MM.1S (cell line): Measurements from ENCODE around the gene S1PR2.

Source experiments
- DNase-seq: peaks from one replicate; pipeline ENCODE4 v3.0.0-alpha.2; 2015
- H2AFZ ChIP-seq: fragments of 300-600 bp; sonication (generic); 2 replicates; pipeline ENCODE4 v1.6.0; 2016; ENCODE audit warnings: antibody characterized with exemption, low read length
- H3F3A ChIP-seq: fragments of 300-600 bp; sonication (generic); 2 replicates; pipeline ENCODE4 v1.6.1; 2016; ENCODE audit warnings: mild to moderate bottlenecking, antibody characterized with exemption, low read length, moderate library complexity, mixed read lengths; ENCODE audit not compliant: insufficient read depth
- H3K27ac ChIP-seq: fragments of 300-600 bp; sonication (generic); 2 replicates; pipeline ENCODE4 v1.5.1; 2016; ENCODE audit warnings: mild to moderate bottlenecking, low read length
- H3K27me3 ChIP-seq: fragments of 300-600 bp; sonication (generic); replicated peaks from 2 replicates; pipeline ENCODE4 v1.6.0; 2016; ENCODE audit warnings: low read length; ENCODE audit not compliant: insufficient read depth
- H3K36me3 ChIP-seq: fragments of 300-600 bp; sonication (generic); replicated peaks from 2 replicates; pipeline ENCODE4 v1.6.1; 2016; ENCODE audit warnings: mild to moderate bottlenecking, low read length, mixed read lengths; ENCODE audit not compliant: insufficient read depth
- H3K4me1 ChIP-seq: fragments of 300-600 bp; sonication (generic); 2 replicates; pipeline ENCODE4 v1.6.1; 2016; ENCODE audit warnings: low read length, mixed read lengths
- H3K4me2 ChIP-seq: fragments of 300-600 bp; sonication (generic); 2 replicates; pipeline ENCODE4 v1.6.0; 2016; ENCODE audit warnings: low read depth, low read length
- H3K4me3 ChIP-seq: fragments of 300-600 bp; sonication (generic); 2 replicates; pipeline ENCODE4 v1.5.1; 2016; ENCODE audit warnings: low read length, mixed read lengths
- H3K79me2 ChIP-seq: fragments of 300-600 bp; sonication (generic); 2 replicates; pipeline ENCODE4 v1.6.1; 2016; ENCODE audit warnings: mixed run types, low read length, mixed read lengths
- H3K9ac ChIP-seq: fragments of 300-600 bp; sonication (generic); 2 replicates; pipeline ENCODE4 v1.6.1; 2016; ENCODE audit warnings: low read length, mixed read lengths
- H3K9me2 ChIP-seq: fragments of 300-600 bp; sonication (generic); replicated peaks from 2 replicates; pipeline ENCODE4 v1.6.1; 2016; ENCODE audit warnings: mild to moderate bottlenecking, low read length, mixed read lengths; ENCODE audit not compliant: insufficient read depth
- H3K9me3 ChIP-seq: fragments of 300-600 bp; sonication (generic); replicated peaks from 2 replicates; pipeline ENCODE4 v1.6.1; 2016; ENCODE audit warnings: mild to moderate bottlenecking, low read length, mixed read lengths; ENCODE audit not compliant: insufficient read depth
- H4K20me1 ChIP-seq: fragments of 300-600 bp; sonication (generic); 2 replicates; pipeline ENCODE4 v1.6.1; 2016; ENCODE audit warnings: mild to moderate bottlenecking, low read length, moderate library complexity, mixed read lengths; ENCODE audit not compliant: insufficient read depth
- EZH2 ChIP-seq: fragments of 300-600 bp; sonication (generic); optimal IDR thresholded peaks from 2 replicates; pipeline ENCODE3; 2017; ENCODE audit warnings: low read depth, mild to moderate bottlenecking, antibody characterized with exemption, low read length, mixed read lengths
- EZH2phosphoT487 ChIP-seq: fragments of 300-600 bp; sonication (generic); IDR thresholded peaks from 2 replicates; pipeline ENCODE4 v1.6.1; 2018; ENCODE audit warnings: antibody characterized with exemption, low read length
- TF ChIP-seq, protein P1 (sequence below): fragments of 300-600 bp; sonication (generic); IDR thresholded peaks from 2 replicates; pipeline ENCODE4 v1.5.1; 2016; ENCODE audit warnings: antibody characterized with exemption, low read length, mixed read lengths

S1PR2 gene

DNA sequence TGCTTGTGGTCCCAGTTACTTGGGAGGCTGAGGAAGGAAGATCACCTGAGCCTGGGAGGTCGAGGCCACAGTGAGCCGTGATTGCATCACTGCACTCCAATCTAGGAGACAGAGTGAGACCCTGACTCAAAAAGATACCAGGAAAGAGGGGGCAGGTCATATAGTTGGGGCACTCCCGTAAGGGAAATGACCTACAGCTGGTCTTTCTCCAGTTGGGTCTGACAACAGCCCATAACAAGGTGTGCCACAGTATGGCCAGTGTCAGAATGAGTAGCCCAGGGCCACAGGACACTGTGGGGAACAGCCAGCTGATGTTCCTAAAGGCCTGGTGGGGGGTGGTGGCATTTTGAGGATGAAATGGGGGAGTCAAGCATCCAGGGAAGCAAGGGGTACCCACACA is 47.2 kb downstream of the S1PR2 start:
- H3K27ac ChIP-seq: no peak overlapping the region

DNA sequence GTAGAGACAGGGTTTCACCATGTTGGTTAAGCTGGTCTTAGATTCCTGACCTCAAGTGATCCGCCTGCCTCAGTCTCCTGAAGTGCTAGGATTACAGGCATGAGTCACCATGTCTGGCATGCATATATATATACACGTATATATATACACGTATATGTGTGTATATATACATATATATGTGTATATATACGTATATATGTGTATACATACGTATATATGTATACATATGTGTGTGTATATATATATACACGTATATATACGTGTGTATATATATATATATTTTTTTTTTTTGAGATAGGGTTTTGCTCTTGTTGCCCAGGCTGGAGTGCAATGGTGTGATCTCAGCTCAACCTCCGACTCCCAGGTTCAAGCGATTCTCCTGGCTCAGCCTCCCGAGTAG is 48.3 kb downstream of the S1PR2 start:
- Histone ChIP-seq H3K36me3 (peaks cover 18% of the 10 kb centered on the region), H3K9me2 (no peaks in the 10 kb centered on the region)

More for the DNA sequence above, 47.2 kb downstream of the S1PR2 start:
- H3K4me2 ChIP-seq: no peak overlapping the region
- no peak overlapping the region for H3K4me3 ChIP-seq
- peaks cover 18% of the 10 kb centered on the region for H3K36me3 ChIP-seq
- H3K9me2 ChIP-seq: no peaks in the 10 kb centered on the region
- H3K9me3 ChIP-seq: no peaks in the 10 kb centered on the region
- no peaks in the 10 kb centered on the region for H3F3A ChIP-seq
- no peaks in the 10 kb centered on the region for H3K4me1 ChIP-seq
- no peak overlapping the region for H3K9ac ChIP-seq
- H3K27me3 ChIP-seq: no peaks in the 10 kb centered on the region
- DNase-seq: no peak
- H3K79me2 ChIP-seq: peaks cover 92% of the 10 kb centered on the region
- TF ChIP-seq EZH2phosphoT487 (no peak), EZH2 (no peak)
- TF ChIP-seq, protein P1, sequence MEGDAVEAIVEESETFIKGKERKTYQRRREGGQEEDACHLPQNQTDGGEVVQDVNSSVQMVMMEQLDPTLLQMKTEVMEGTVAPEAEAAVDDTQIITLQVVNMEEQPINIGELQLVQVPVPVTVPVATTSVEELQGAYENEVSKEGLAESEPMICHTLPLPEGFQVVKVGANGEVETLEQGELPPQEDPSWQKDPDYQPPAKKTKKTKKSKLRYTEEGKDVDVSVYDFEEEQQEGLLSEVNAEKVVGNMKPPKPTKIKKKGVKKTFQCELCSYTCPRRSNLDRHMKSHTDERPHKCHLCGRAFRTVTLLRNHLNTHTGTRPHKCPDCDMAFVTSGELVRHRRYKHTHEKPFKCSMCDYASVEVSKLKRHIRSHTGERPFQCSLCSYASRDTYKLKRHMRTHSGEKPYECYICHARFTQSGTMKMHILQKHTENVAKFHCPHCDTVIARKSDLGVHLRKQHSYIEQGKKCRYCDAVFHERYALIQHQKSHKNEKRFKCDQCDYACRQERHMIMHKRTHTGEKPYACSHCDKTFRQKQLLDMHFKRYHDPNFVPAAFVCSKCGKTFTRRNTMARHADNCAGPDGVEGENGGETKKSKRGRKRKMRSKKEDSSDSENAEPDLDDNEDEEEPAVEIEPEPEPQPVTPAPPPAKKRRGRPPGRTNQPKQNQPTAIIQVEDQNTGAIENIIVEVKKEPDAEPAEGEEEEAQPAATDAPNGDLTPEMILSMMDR: no peak
- H4K20me1 ChIP-seq: peaks cover 40% of the 10 kb centered on the region
- H2AFZ ChIP-seq: no peak overlapping the region

DNA sequence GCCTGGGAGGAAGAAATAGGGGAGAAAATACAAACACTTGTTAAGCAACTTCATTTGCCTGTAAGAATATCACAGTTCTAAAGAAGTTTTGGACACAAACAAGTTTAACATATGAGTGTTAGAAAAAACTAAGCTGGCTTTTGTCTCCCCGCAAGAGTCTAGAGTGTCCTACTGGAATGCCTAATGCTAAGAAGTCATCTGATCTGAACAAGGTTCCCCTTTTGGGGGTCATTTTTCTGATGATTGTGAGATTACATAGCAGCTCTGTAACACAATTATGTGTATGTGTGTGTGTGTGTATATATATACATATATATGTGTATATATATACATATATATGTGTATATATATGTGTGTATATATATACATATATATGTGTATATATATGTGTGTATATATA is 49.1 kb downstream of the S1PR2 start:
- no peak for DNase-seq

More for the DNA sequence above, 48.3 kb downstream of the S1PR2 start:
- no peak overlapping the region for H3K4me3 ChIP-seq
- no peaks in the 10 kb centered on the region for H3F3A ChIP-seq
- H3K79me2 ChIP-seq: peaks cover 82% of the 10 kb centered on the region
- no peak overlapping the region for H3K9ac ChIP-seq
- H3K4me2 ChIP-seq: no peak overlapping the region
- no peaks in the 10 kb centered on the region for H3K9me3 ChIP-seq
- H3K27ac ChIP-seq: no peak overlapping the region
- H3K4me1 ChIP-seq: no peaks in the 10 kb centered on the region
- H3K27me3 ChIP-seq: no peaks in the 10 kb centered on the region
- H4K20me1 ChIP-seq: peaks cover 31% of the 10 kb centered on the region
- H2AFZ ChIP-seq: no peak overlapping the region
- TF ChIP-seq, protein P1: no peak
- TF ChIP-seq EZH2phosphoT487 (no peak), EZH2 (no peak)
- DNase-seq: no peak

More for the DNA sequence above, 49.1 kb downstream of the S1PR2 start:
- Histone ChIP-seq H3F3A (no peaks in the 10 kb centered on the region), H3K9me3 (no peaks in the 10 kb centered on the region), H3K9me2 (no peaks in the 10 kb centered on the region), H3K27me3 (no peaks in the 10 kb centered on the region), H3K27ac (no peak overlapping the region), H3K9ac (no peak overlapping the region), H3K79me2 (peaks cover 81% of the 10 kb centered on the region), H3K4me2 (no peak overlapping the region), H3K36me3 (peaks cover 21% of the 10 kb centered on the region), H3K4me1 (no peaks in the 10 kb centered on the region), H2AFZ (no peak overlapping the region), H4K20me1 (peaks cover 23% of the 10 kb centered on the region), H3K4me3 (no peak overlapping the region)
- TF ChIP-seq EZH2 (no peak), EZH2phosphoT487 (no peak)
- TF ChIP-seq, protein P1: no peak
